Uterus (tissue), 4 donors: ENCODE measurements around the gene ANKFN1. TPM values are rescaled to one million over a fixed set of nuclear protein-coding genes. Genes with fewer than 3 reads are reported as not detected.

ENCODE experiments used
- DNase-seq, 2 donors: peaks; one replicate each; pipeline ENCODE4 v3.0.0-alpha.2; 2019 to 2020
- H3K27ac ChIP-seq, 2 donors: fragments of 200-600 bp; sonication (generic); 1 replicate in 1 of 2; 2 replicates in 1 of 2; pipeline ENCODE4 v1.5.1; 2016 to 2018
- H3K27me3 ChIP-seq, 2 donors: fragments of 200-600 bp; sonication (generic); one replicate each; pipeline ENCODE4 v1.5.1; 2018 to 2019; ENCODE audit warnings: control low read depth in 1 of 2
- H3K36me3 ChIP-seq, 2 donors: fragments of 200-600 bp; sonication (generic); one replicate each; pipeline ENCODE4 v1.5.1; 2019; ENCODE audit warnings: control low read depth in 1 of 2
- H3K4me1 ChIP-seq, 2 donors: fragments of 200-600 bp; sonication (generic); one replicate each; pipeline ENCODE4 v1.5.1; 2018 to 2019; ENCODE audit warnings: control low read depth in 1 of 2
- H3K4me3 ChIP-seq, 2 donors: fragments of 200-600 bp; sonication (generic); 1 replicate in 1 of 2; 2 replicates in 1 of 2; pipeline ENCODE4 v1.5.1; 2018 to 2019; ENCODE audit warnings: mild to moderate bottlenecking in 1 of 2
- H3K9me3 ChIP-seq, 2 donors: fragments of 200-600 bp; sonication (generic); one replicate each; pipeline ENCODE4 v1.5.1; 2019; ENCODE audit warnings: control low read depth in 1 of 2
- POLR2A ChIP-seq, 2 donors: fragments of 450-650 bp; IDR thresholded peaks; one replicate each; pipeline ENCODE4 v1.6.1; 2016; ENCODE audit warnings: antibody characterized with exemption in 2 of 2, mild to moderate bottlenecking in 1 of 2, moderate library complexity in 1 of 2
- intact Hi-C: fragments of 100-400 bp; cut with DNase I; formaldehyde crosslinking; loops from one replicate; pipeline ENCODE4 v1.15.1; 2023; ENCODE audit warnings: low total_unique reads
- total RNA-seq, 4 donors: library from RNA; depleted of rRNA in 3 of 4; stranded (reverse); fragments of >200 nt in 3 of 4; gene quantifications; one replicate each; pipeline versions ENCODE4 v1.1.0 to v1.2.4, GENCODE V29; 2014 to 2023
- TF ChIP-seq, protein P1 (sequence below), 4 experiments: fragments of 200-600 bp in 2 of 4; fragments of 450-650 bp in 2 of 4; sonication (generic) in 2 of 4; IDR thresholded peaks; one replicate each; pipeline ENCODE4 v1.5.1; 2016 to 2019; ENCODE audit warnings: antibody characterized with exemption in 4 of 4, mild to moderate bottlenecking in 2 of 4, moderate library complexity in 1 of 4
- donor health status: DM: yes; HTN: yes; CAD: no.

Gene ANKFN1
- total RNA-seq, 4 donors from 2014 or later = 0.27 to 2.6 TPM; not detected in 2

DNA sequence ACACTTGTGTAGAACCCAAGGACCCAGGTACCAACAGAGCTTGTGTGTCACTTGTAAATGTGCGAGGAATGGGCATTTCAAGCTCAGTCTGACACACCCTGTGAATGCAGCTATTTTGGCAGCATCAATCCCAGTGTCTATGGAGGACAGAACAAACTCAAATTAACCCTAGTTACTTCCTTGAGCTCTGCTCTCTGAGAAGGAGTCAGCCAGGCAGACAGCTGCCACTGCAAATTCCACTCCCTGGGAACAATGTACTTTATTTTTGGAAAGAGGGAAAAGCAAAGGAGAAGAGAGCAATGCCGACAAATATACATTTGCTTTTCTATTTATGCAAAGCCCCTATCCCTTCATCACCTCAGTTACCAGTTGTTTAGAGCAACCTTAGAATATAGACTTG is 391.8 kb downstream of the ANKFN1 start:
- intact Hi-C loops = no loop called here
- no peaks in the 10 kb centered on the region for H3K9me3 ChIP-seq

DNA sequence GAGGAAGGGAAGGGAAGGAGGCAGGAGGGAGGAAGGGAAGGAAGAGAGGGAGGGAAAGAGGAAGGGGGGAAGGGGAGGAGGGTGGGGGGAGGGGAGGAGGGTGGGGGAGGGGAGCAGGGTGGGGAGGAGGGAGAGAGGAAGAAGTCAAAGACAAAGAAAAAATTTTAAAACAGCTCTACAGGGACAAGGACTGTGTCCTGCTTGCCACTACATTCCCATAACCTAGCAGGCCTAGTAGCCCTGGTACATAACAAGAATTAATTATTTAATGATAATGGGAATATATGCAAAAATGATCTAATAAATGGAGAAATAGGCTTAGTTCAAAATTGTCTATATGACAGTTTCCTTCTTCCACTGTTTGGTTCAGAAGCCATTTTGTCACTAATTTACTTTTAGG is 392.7 kb downstream of the ANKFN1 start:
- Histone ChIP-seq H3K27me3 (no peaks in the 10 kb centered on the region), H3K27ac (no peak overlapping the region), H3K4me1 (no peaks in the 10 kb centered on the region), H3K4me3 (no peak overlapping the region), H3K36me3 (no peaks in the 10 kb centered on the region), H3K9me3 (no peaks in the 10 kb centered on the region)
- no peak for DNase-seq
- intact Hi-C loops = no loop called here
- no peak for TF ChIP-seq POLR2A (IDR thresholded peaks at IDR 0.05)
- TF ChIP-seq, protein P1, sequence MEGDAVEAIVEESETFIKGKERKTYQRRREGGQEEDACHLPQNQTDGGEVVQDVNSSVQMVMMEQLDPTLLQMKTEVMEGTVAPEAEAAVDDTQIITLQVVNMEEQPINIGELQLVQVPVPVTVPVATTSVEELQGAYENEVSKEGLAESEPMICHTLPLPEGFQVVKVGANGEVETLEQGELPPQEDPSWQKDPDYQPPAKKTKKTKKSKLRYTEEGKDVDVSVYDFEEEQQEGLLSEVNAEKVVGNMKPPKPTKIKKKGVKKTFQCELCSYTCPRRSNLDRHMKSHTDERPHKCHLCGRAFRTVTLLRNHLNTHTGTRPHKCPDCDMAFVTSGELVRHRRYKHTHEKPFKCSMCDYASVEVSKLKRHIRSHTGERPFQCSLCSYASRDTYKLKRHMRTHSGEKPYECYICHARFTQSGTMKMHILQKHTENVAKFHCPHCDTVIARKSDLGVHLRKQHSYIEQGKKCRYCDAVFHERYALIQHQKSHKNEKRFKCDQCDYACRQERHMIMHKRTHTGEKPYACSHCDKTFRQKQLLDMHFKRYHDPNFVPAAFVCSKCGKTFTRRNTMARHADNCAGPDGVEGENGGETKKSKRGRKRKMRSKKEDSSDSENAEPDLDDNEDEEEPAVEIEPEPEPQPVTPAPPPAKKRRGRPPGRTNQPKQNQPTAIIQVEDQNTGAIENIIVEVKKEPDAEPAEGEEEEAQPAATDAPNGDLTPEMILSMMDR (IDR thresholded peaks at IDR 0.05) = no peak

More for the DNA sequence above, 391.8 kb downstream of the ANKFN1 start:
- Histone ChIP-seq H3K4me1 (no peaks in the 10 kb centered on the region), H3K4me3 (no peak overlapping the region), H3K27me3 (no peaks in the 10 kb centered on the region), H3K27ac (no peak overlapping the region), H3K36me3 (no peaks in the 10 kb centered on the region)
- no peak for TF ChIP-seq POLR2A (IDR thresholded peaks at IDR 0.05)
- TF ChIP-seq, protein P1 (IDR thresholded peaks at IDR 0.05) = no peak
- no peak for DNase-seq

DNA sequence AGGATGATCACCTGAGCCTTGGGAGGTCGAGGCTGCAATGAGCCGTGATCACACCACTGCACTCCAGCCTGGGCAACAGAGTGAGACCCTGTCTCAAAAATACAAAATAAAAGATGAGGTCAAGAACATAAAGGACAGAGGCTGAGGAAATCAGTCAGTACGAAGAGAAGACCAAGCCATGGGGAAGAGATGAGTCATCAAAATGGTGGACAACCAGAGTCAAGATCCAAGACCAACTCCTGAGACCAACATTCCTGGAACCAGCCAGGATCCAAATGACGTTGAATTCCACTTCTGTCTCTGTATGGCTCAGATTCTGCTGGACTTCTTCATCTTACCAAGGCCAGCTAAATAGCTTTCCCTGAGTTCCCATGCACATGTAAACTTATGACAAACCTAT is 395.4 kb downstream of the ANKFN1 start:
- no peak for DNase-seq
- H3K4me3 ChIP-seq = no peak overlapping the region
- H3K4me1 ChIP-seq = no peaks in the 10 kb centered on the region
- H3K36me3 ChIP-seq = no peaks in the 10 kb centered on the region
- intact Hi-C loops = no loop called here
- H3K27me3 ChIP-seq = no peaks in the 10 kb centered on the region
- H3K9me3 ChIP-seq = no peaks in the 10 kb centered on the region
- TF ChIP-seq, protein P1 (IDR thresholded peaks at IDR 0.05) = no peak
- no peak for TF ChIP-seq POLR2A (IDR thresholded peaks at IDR 0.05)
- no peak overlapping the region for H3K27ac ChIP-seq

DNA sequence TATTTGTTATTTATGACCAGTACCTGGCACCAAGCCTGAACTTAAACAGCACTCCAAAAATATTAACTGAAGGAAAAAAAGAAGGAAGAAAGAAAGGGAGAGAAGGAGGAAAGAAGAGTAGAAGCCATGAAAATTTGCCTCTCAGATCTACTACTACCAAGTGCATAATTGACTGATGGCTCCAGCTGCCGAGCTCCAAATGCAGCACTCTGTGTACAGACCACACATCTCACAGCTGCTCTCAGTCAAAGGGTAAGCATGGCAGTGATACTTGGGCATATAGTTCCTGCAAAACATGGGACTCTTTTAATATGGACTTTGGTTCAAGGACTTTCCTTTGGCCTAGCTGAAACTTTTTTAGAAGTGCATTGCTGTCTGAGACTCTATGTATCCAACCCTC is 396.2 kb downstream of the ANKFN1 start:
- Histone ChIP-seq H3K36me3 (no peaks in the 10 kb centered on the region), H3K27ac (no peak overlapping the region), H3K27me3 (no peaks in the 10 kb centered on the region), H3K4me3 (no peak overlapping the region), H3K9me3 (no peaks in the 10 kb centered on the region), H3K4me1 (no peaks in the 10 kb centered on the region)
- DNase-seq = no peak
- TF ChIP-seq, protein P1 (IDR thresholded peaks at IDR 0.05) = no peak
- TF ChIP-seq POLR2A (IDR thresholded peaks at IDR 0.05) = no peak
- intact Hi-C loops = no loop called here

DNA sequence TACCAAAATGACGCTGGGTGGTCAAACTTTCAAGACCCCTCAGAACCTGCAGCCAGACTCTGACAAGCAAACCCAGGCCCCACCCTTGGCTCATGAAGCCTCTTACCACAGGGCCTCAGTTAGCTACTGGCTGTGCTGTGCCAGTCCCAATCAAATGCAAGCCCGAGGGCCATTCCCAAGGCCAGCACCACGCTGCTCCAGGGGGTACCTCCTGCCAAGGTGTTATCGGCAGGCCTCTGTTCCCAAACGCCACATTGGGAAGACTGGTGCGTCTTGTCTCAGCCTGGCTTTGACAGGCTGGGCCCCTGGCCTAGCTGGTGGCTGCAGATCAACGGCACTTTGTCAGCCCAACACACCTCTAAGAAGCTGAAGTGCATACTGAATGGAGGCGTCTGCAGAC is 404.4 kb downstream of the ANKFN1 start:
- Histone ChIP-seq H3K9me3 (no peaks in the 10 kb centered on the region), H3K4me3 (no peak overlapping the region), H3K36me3 (no peaks in the 10 kb centered on the region), H3K4me1 (no peaks in the 10 kb centered on the region), H3K27ac (no peak overlapping the region), H3K27me3 (no peaks in the 10 kb centered on the region)
- DNase-seq = no peak
- intact Hi-C loops = no loop called here
- TF ChIP-seq, protein P1 (IDR thresholded peaks at IDR 0.05) = no peak
- no peak for TF ChIP-seq POLR2A (IDR thresholded peaks at IDR 0.05)
